Measurements from ENCODE around the gene B4GALT6. TPM values are rescaled to one million over a fixed set of nuclear protein-coding genes. Genes with fewer than 3 reads are reported as not detected.
"Not testable (repeated sequence)": the region's sequence is repeated elsewhere in the genome, so short reads cannot be mapped to it uniquely, and the experiment has no call there.

Gene B4GALT6
- 4.9 TPM for polyA plus RNA-seq (2012; ENCODE audit: insufficient read depth, insufficient read length, low read depth)

GRCh38 chr18:31684279-31685096, at the start of gene B4GALT6:
TSS of gene B4GALT6 (minus strand) at chr18:31684581. CDS start at chr18:31684426, 155 bp downstream.
- Histone ChIP-seq H3K4me1 (no peaks in the 10 kb centered on the region), H3K4me3 (ENCODE audit: low read depth, low read length) (peak within 1 kb of the TSS; percentile 65), H3K9me3 (no peaks in the 10 kb centered on the region), H3K36me3 (no peaks in the 10 kb centered on the region), H3K27me3 (no peaks in the 10 kb centered on the region)
- peak; percentile 50 for DNase-seq
- no peak for TF ChIP-seq CTCF (IDR thresholded peaks at IDR 0.05; ENCODE audit: low read depth, low read length)

- Histone ChIP-seq H3K36me3 (no peaks in the 10 kb centered on the region), H3K4me1 (no peaks in the 10 kb centered on the region), H3K9me3 (no peaks in the 10 kb centered on the region), H3K4me3 (ENCODE audit: low read depth, low read length) (no peak overlapping the region), H3K27me3 (no peaks in the 10 kb centered on the region)
- TF ChIP-seq CTCF (IDR thresholded peaks at IDR 0.05; ENCODE audit: low read depth, low read length), result no peak
- no peak for DNase-seq
These were observed 47.2 kb upstream of the B4GALT6 start for GRCh38 chr18:31731628-31732027.

- H3K4me1 ChIP-seq; H3K4me3 ChIP-seq (ENCODE audit: low read depth, low read length); H3K27me3 ChIP-seq; H3K36me3 ChIP-seq; H3K9me3 ChIP-seq; DNase-seq: not testable (repeated sequence)
These were observed 44.8 kb upstream of the B4GALT6 start for GRCh38 chr18:31729196-31729595.

GRCh38 chr18:31723990-31724711, 39.8 kb upstream of the B4GALT6 start:
- no peaks in the 10 kb centered on the region for H3K4me1 ChIP-seq

GRCh38 chr18:31723639-31723989, 39.2 kb upstream of the B4GALT6 start:
- Histone ChIP-seq H3K4me1 (no peaks in the 10 kb centered on the region), H3K36me3 (no peaks in the 10 kb centered on the region), H3K9me3 (no peaks in the 10 kb centered on the region), H3K4me3 (ENCODE audit: low read depth, low read length) (no peak overlapping the region; the same call in none of the 2 replicates), H3K27me3 (peaks cover 12% of the 10 kb centered on the region)
- no peak for TF ChIP-seq CTCF (IDR thresholded peaks at IDR 0.05; ENCODE audit: low read depth, low read length)
- no peak for DNase-seq

More at GRCh38 chr18:31723990-31724711, 39.8 kb upstream of the B4GALT6 start:
- no peak for TF ChIP-seq CTCF (IDR thresholded peaks at IDR 0.05; ENCODE audit: low read depth, low read length)
- no peaks in the 10 kb centered on the region for H3K9me3 ChIP-seq
- H3K36me3 ChIP-seq, result no peaks in the 10 kb centered on the region
- no peak for DNase-seq
- H3K27me3 ChIP-seq, result peaks cover 12% of the 10 kb centered on the region
- H3K4me3 ChIP-seq (ENCODE audit: low read depth, low read length), result peak overlapping the region; percentile 45

- peak; percentile 50 for DNase-seq
- no peaks in the 10 kb centered on the region for H3K4me1 ChIP-seq
- H3K27me3 ChIP-seq, result peaks cover 12% of the 10 kb centered on the region
- no peak overlapping the region for H3K4me3 ChIP-seq (ENCODE audit: low read depth, low read length)
- H3K9me3 ChIP-seq, result no peaks in the 10 kb centered on the region
- H3K36me3 ChIP-seq, result no peaks in the 10 kb centered on the region
- peak; percentile 70 for TF ChIP-seq CTCF (IDR thresholded peaks at IDR 0.05; ENCODE audit: low read depth, low read length)
These were observed 38.1 kb upstream of the B4GALT6 start for GRCh38 chr18:31722369-31722957.

All from BE2C (cell line).